HepG2 (cell line): ENCODE data around the gene CDK5R1. TPM values are rescaled to one million over a fixed set of nuclear protein-coding genes. Genes with fewer than 3 reads are reported as not detected.

Experiments
- CTCF ChIP-seq: sonication (generic); formaldehyde crosslinking; IDR thresholded peaks from 2 replicates; pipeline ENCODE4 v1.5.0; 2020; ENCODE audit warnings: mild to moderate bottlenecking, missing genetic modification reagents, moderate library complexity
- HDAC6 ChIP-seq: fragments of 200-600 bp; sonication (generic); IDR thresholded peaks from 2 replicates; pipeline ENCODE4 v1.7.0; 2017; ENCODE audit warnings: mild to moderate bottlenecking, antibody characterized with exemption, low read length, low read depth
- HINFP ChIP-seq: sonication (generic); formaldehyde crosslinking; IDR thresholded peaks from 2 replicates; pipeline ENCODE4 v1.4.0; 2020; ENCODE audit warnings: low read depth, mild to moderate bottlenecking, missing genetic modification reagents
- IKZF1 ChIP-seq: fragments of 450-650 bp; IDR thresholded peaks from 2 replicates; pipeline ENCODE4 v1.7.1; 2016
- IRF1 ChIP-seq: sonication (generic); formaldehyde crosslinking; IDR thresholded peaks from 2 replicates; pipeline ENCODE4 v1.4.0; 2020; ENCODE audit warnings: low read depth, mild to moderate bottlenecking, missing genetic modification reagents
- ISX ChIP-seq: sonication (generic); formaldehyde crosslinking; conservative IDR thresholded peaks from 2 replicates; pipeline ENCODE4 v1.5.0; 2020; ENCODE audit warnings: missing genetic modification reagents
- KDM2A ChIP-seq: sonication (generic); formaldehyde crosslinking; IDR thresholded peaks from 2 replicates; pipeline ENCODE4 v1.4.0; 2020; ENCODE audit warnings: low read depth, missing genetic modification reagents, borderline replicate concordance
- NFIB ChIP-seq: sonication (generic); formaldehyde crosslinking; IDR thresholded peaks from 2 replicates; pipeline ENCODE4 v1.9.0; 2021; ENCODE audit warnings: missing genetic modification reagents, mild to moderate bottlenecking, borderline replicate concordance
- NFYB ChIP-seq: sonication (generic); formaldehyde crosslinking; IDR thresholded peaks from 2 replicates; pipeline ENCODE4 v1.4.0; 2020; ENCODE audit warnings: missing genetic modification reagents
- NR2C2 ChIP-seq: sonication (generic); formaldehyde crosslinking; IDR thresholded peaks from 2 replicates; pipeline ENCODE4 v1.4.0; 2020; ENCODE audit warnings: missing genetic modification reagents, mild to moderate bottlenecking, moderate library complexity, borderline replicate concordance
- SIN3B ChIP-seq: fragments of 150-350 bp; IDR thresholded peaks from 2 replicates; pipeline ENCODE4 v1.6.1; 2014; ENCODE audit warnings: low read length
- SMAD3 ChIP-seq: sonication (generic); formaldehyde crosslinking; IDR thresholded peaks from 2 replicates; pipeline ENCODE4 v1.4.0; 2020; ENCODE audit warnings: missing genetic modification reagents
- SMAD9 ChIP-seq: sonication (generic); formaldehyde crosslinking; IDR thresholded peaks from 2 replicates; pipeline ENCODE4 v1.5.1; 2020; ENCODE audit warnings: mild to moderate bottlenecking, missing genetic modification reagents
- TRAFD1 ChIP-seq: sonication (generic); formaldehyde crosslinking; IDR thresholded peaks from 2 replicates; pipeline ENCODE4 v1.5.1; 2020; ENCODE audit warnings: missing genetic modification reagents, mild to moderate bottlenecking, borderline replicate concordance
- ZBTB7B ChIP-seq: sonication (generic); formaldehyde crosslinking; IDR thresholded peaks from 2 replicates; pipeline ENCODE4 v1.4.0; 2020; ENCODE audit warnings: missing genetic modification reagents
- ZNF232 ChIP-seq: sonication (generic); formaldehyde crosslinking; IDR thresholded peaks from 2 replicates; pipeline ENCODE4 v1.4.0; 2020; ENCODE audit warnings: missing genetic modification reagents, borderline replicate concordance
- ZNF350 ChIP-seq: sonication (generic); formaldehyde crosslinking; IDR thresholded peaks from 2 replicates; pipeline ENCODE4 v1.4.0; 2020; ENCODE audit warnings: mild to moderate bottlenecking, low read depth, missing genetic modification reagents, borderline replicate concordance
- ZNF574 ChIP-seq: sonication (generic); formaldehyde crosslinking; IDR thresholded peaks from 2 replicates; pipeline ENCODE4 v1.4.0; 2020; ENCODE audit warnings: missing genetic modification reagents
- ZNF614 ChIP-seq: IDR thresholded peaks from 2 replicates; pipeline ENCODE4 v1.6.1; 2018; ENCODE audit warnings: missing biosample characterization, missing genetic modification reagents, inconsistent platforms, borderline replicate concordance
- ZZZ3 ChIP-seq: sonication (generic); formaldehyde crosslinking; IDR thresholded peaks from 2 replicates; pipeline ENCODE4 v1.4.0; 2020; ENCODE audit warnings: missing genetic modification reagents, mild to moderate bottlenecking, borderline replicate concordance
- polyA plus RNA-seq, 8 experiments: library from polyadenylated mRNA; depleted of rRNA in 3 of 8; stranded (reverse) in 7 of 8; unstranded in 1 of 8; fragments of >200 nt; fragmentation: Illumina TruSeq in 4 of 8; extraction: Trizol in 4 of 8; gene quantifications; 2 replicates each; pipeline versions ENCODE4 v1.2.1 to v1.2.3, GENCODE V29; 2011 to 2016; ENCODE audit warnings: low read depth in 4 of 8, missing spikeins in 1 of 8, mixed read lengths in 1 of 8; ENCODE audit not compliant: insufficient read depth in 1 of 8
- total RNA-seq, 5 experiments: library from RNA; depleted of rRNA; stranded (reverse); fragments of >200 nt; fragmentation: Illumina TruSeq; extraction: Trizol; gene quantifications; 2 replicates each; pipeline ENCODE4 v1.2.3, GENCODE V29; 2016; ENCODE audit warnings: low read depth in 1 of 5

CDK5R1 gene
- total and polyA plus RNA-seq, 2 of the 13 experiments (the other 11 are each of a cell fraction or from before 2014, with no cell fraction given), result 1.1 to 3.9 TPM

GRCh38 chr17:32486111-32486700 lies 587 bp upstream of the CDK5R1 start (continued):
- TF ChIP-seq NR2C2 (CRISPR knock-in tag), result no peak
- no peak for TF ChIP-seq ZZZ3 (CRISPR knock-in tag)
- 0 out of 2 replicates have a peak, but pooled peaks have one; percentile 23 for TF ChIP-seq ZNF232 (CRISPR knock-in tag)
- TF ChIP-seq SMAD3 (CRISPR knock-in tag), result no peak
- TF ChIP-seq KDM2A, result peak; percentile 75; the same call in 1 of the 2 replicates
- no peak for TF ChIP-seq HDAC6
- no peak for TF ChIP-seq ISX (CRISPR knock-in tag)
- TF ChIP-seq ZBTB7B (CRISPR knock-in tag), result no peak
- no peak for TF ChIP-seq TRAFD1 (CRISPR knock-in tag)
- no peak for TF ChIP-seq IRF1
- TF ChIP-seq ZNF614 (CRISPR knock-in tag), result no peak
- no peak; the same call in 1 of the 2 replicates for TF ChIP-seq HINFP (CRISPR knock-in tag)
- TF ChIP-seq ZNF574 (CRISPR knock-in tag), result peak; percentile 70; the same call in 1 of the 2 replicates
- no peak for TF ChIP-seq NFIB
- TF ChIP-seq ZNF350, result no peak
- no peak for TF ChIP-seq IKZF1
- TF ChIP-seq SMAD9, result no peak
- TF ChIP-seq CTCF (CRISPR knock-in tag), result no peak
- TF ChIP-seq SIN3B, result no peak
- no peak for TF ChIP-seq NFYB (CRISPR knock-in tag)
